NCI-H748 treated with DMSO at 0.1 percent for 48 hours (cell line): ENCODE data around the gene FFAR3.

Source experiments
- DNase-seq: peaks from one replicate; lab custom pipeline; 2025; lab: John Stamatoyannopoulos, UW

The FFAR3 gene

DNA sequence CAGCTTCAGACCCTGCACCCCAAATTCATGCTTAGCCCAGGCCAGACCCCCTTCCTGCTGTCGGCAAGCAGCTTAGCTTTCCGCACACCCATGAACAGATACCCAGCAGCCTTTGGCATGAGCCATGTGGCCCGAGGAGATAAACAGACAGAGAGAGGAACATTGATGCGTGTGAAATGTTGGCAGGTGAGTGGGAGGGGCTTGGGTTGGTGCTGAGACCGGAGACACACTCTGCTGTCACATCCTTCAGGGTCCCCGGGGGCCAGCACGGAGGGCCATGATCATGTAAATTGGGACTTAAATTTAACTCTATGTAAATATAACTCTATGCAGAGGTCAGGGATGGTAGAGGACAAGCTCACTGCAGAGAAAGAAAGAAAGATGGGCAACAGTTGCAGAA is 27.8 kb upstream of the FFAR3 start:
- DNase-seq, result no peak

DNA sequence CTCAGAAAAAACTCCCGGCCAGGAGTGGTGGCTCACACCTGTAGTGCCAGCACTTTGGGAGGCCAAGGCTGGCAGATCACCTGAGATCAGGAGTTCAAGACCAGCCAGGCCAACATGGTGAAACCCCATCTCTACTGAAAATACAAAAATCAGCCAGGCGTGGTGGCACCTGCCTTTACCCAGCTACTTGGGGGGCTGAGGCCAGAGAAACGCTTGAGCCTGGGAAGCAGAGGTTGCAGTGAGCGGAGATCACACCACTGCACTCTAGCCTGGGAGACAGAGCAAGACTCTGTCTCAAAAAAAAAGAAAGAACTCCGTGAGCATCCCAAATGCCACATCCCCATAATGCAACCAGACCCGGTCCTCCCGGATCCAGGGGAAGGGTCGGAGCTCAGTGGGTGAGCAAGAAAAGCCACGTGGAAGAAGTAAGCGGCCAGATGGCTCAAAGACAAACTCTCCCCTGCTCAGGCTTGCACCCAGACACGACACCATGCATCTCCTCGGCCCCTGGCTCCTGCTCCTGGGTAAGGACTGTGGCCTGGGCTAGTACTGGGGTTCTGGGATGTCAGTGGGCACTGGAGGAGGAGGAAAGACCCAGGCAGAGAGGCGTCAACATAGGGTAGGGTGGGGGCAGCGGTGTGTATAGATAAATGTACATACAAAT is 26.6 kb upstream of the FFAR3 start:
- no peak for DNase-seq

DNA sequence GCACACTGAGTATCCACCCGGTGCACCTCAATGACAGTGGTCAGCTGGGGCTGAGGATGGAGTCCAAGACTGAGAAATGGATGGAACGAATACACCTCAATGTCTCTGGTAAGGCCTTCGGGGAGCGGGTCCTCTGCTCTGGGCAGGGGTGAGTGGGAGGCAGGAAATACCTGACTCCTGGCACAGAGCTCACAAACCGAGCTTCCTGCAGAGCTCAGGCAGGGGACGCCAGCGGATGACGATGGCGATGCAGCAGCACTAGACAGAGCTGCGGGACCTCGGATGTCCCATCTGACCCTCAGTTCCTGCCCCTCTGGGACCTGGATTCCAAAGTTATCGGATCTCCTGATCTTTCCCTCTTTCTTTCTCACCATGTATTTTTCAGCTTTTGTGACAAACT is 25.4 kb upstream of the FFAR3 start:
- no peak for DNase-seq

DNA sequence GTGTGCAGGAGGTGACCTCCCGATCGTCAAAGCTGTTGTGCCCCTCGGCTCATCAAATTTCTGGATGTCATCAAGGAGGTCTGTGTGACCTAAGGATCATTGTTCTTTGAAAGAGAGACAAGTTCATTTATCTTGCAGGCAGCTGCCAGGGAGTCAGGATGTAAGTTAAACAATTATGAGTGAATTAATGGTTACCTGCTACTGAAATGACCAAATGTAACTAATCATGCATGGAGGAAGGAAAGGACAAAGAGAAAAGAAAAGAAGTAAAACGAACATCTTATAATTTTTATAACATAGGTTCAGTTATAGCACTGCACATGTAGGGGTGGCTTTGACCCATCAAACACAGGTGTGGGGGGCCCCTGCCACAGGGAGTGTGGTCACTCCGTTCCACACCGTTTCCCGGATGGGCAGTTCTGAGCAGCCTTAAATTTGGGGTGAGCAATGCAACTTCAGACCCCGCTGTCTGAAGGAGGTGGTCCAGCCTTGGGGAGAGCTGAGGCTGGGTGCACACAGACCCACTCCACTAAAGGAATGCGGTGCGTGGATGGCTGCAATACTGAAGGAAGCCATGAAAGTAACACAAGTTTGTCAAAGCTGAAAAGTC is 24.0 kb upstream of the FFAR3 start:
- no peak for DNase-seq

DNA sequence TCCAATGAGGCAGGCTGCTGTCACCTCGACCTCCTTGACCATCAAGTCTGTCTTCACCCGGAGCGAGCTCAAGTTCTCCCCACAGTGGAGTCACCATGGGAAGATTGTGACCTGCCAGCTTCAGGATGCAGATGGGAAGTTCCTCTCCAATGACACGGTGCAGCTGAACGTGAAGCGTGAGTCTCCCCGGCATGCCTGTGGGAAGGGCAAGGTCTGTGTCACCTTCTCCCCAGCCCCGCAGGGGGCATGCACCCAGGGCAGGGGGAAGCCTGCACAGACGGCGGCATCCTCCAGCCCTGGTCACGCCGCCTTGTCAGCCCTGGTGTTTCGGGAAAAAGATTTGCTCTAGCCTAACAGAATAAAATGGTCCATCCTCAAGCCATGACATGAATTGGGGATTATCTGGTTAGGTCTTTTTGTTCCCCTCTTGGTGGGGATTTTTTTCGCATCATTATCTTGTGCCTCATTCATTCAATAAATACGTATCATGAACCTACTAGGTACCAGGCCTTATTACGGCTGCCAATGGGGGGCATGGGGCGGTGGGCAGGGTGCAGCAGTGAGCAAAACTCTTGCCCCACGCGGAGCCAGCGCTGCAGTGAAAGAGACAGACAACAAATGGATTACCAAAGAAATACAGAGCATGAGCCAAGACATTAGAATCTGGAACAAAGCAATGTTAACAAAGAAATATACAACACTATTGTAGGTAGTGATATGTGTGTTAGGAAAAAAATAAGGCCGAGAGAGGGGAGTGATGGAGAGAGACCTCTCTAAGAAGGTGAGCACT is 21.9 kb upstream of the FFAR3 start:
- no peak for DNase-seq

DNA sequence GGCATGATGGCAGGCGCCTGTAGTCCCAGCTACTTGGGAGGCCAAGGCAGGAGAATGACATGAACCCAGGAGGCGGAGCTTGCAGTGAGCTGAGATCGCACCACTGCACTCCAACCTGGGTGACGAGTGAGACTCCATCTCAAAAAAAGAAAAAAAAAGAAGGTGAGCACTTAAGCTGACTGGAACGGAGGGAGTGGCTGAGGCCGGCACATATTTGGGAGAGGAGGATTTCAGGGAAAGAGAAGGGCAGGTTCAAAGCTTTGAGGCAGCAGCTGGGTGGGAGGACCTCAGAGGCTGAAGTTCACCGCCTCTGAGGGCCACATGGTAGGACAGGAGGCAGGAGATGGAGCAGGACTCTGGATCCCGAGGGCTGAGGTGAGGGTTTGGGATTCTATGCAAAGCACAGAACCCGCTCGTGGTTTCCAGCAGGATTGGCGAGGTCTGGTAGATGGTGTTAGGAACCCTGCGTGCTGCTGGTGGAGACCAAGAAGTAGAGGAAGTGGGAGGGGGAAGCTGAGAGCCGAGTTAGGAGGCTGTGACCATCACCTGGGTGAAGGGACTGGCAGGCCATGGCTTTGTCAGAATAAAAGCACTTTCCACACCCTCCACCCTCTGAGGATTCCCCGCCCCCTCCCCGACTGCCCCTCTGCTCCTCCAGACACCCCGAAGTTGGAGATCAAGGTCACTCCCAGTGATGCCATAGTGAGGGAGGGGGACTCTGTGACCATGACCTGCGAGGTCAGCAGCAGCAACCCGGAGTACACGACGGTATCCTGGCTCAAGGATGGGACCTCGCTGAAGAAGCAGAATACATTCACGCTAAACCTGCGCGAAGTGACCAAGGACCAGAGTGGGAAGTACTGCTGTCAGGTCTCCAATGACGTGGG is 20.9 kb upstream of the FFAR3 start:
- DNase-seq, result no peak

DNA sequence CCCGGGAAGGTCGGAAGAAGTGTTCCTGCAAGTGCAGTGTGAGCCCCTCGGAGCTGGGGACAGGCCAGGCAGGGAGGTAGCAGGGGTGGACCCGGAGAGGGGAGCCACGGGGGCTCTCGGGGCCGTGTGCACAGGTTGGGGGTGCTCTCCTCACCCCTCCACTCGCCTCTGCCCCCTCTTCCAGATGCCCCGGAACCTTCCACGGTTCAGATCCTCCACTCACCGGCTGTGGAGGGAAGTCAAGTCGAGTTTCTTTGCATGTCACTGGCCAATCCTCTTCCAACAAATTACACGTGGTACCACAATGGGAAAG is 20.3 kb upstream of the FFAR3 start:
- no peak for DNase-seq

DNA sequence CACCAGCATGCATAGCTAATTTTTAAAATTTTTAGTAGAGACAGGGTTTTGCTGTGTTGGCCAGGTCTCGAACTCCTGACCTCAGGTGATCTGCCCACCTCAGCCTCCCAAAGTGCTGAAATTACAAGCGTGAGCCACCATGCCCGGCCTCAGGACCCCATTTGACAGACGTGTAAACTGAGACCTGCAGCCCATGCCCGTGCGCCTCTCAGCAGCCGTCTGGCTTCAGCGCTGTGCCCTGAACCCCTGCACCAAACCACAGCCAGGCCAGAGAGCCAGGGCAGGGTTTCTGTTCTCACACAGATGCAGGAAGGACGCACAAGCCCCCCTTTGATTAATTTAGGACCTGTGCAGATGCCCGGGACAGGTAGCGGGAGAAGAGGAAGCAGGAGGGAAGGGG is 17.8 kb upstream of the FFAR3 start:
- DNase-seq, result no peak

DNA sequence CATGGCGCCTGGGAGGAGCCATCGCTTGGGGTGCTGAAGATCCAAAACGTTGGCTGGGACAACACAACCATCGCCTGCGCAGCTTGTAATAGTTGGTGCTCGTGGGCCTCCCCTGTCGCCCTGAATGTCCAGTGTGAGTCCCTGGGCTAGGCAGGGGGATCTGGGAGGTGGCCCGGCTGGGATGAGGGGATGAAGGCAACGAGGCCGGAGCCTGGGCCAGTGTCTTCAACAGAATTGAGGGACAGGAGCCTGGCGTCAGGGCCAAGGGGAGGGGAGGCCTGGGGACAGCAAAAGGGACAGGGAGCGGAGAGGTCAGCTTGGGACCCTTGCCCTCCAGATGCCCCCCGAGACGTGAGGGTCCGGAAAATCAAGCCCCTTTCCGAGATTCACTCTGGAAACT is 17.3 kb upstream of the FFAR3 start:
- DNase-seq, result no peak

DNA sequence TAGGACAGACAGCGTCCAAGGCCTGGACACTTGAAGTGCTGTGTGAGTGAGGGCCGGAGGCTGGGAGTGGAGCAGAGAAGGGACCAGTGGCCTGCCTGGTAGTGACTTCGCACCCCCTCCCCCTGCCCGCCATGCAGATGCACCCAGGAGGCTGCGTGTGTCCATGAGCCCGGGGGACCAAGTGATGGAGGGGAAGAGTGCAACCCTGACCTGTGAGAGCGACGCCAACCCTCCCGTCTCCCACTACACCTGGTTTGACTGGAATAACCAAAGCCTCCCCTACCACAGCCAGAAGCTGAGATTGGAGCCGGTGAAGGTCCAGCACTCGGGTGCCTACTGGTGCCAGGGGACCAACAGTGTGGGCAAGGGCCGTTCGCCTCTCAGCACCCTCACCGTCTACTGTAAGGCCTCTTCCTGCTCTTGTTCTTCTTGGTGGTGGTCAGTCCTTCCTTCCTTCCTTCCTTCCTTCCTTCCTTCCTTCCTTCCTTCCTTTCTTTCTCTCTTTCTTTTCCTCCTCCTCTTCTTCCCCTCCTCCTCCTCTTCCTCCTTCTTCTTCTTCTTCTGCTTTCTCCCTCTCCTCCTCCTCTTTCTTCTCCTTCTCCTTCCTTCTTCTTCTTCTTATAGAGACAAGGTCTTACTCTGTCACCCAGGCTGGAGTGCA is 16.6 kb upstream of the FFAR3 start:
- DNase-seq, result no peak

DNA sequence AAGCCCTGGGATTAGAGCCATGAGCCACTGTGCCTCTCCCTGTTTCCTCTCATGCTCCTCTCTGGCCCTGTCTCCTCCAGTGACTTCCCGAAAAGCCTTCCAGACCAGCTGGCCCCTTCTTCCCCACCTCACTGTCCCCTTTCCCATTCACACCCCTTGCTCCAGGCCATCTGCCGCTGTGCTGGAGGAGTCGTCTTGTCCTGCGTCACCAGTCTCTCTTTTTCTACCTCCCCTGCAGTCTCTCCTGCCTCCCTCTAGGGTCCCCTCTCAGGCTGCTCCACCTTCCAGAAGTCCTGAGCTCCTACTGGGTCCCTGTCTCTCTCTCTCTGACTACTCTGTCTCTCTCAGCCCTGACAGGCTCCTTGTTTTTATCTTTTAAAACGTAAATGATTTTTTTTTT is 15.8 kb upstream of the FFAR3 start:
- no peak for DNase-seq

DNA sequence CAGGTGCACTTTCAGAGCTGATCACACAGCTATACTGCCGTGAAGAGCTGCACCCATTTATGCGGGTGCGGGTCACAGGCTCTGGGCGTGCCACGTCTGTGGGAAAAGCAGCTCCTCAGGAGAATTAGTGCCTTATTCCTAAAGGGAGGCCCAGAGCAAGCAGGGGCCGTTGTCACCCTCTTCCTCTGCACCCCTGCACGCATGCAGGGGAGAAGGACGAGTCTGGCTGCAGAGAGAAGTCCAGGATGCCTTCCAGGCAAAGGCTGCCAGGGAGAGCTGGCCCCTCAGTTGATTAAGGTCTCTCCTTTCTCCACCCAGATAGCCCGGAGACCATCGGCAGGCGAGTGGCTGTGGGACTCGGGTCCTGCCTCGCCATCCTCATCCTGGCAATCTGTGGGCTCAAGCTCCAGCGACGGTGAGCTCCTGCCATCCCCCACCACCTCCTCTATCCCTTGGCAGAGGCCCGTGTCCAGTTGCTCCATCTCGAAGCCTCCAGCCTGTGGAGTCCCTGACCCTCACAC is 13.7 kb upstream of the FFAR3 start:
- no peak for DNase-seq

DNA sequence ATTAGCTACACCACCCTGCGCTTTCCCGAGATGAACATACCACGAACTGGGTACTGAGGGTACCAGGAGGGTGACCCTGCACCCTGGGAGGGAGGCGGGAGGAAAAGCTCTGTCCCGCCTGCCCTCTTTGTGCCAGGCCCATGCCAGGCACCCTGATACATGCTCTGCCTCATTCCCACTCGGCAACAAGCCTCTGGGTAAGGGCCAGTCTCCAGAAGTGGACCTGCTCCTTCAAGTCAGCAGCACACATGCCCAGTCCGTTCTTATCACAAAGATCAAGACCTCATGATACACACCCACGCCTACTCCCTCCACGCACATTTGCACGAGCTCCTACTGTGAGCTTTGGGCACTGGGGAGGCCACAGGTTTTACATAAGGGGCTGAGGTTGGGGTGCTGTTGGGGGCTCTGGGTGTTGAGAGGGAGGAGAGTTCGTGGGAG is 12.6 kb upstream of the FFAR3 start:
- no peak for DNase-seq

DNA sequence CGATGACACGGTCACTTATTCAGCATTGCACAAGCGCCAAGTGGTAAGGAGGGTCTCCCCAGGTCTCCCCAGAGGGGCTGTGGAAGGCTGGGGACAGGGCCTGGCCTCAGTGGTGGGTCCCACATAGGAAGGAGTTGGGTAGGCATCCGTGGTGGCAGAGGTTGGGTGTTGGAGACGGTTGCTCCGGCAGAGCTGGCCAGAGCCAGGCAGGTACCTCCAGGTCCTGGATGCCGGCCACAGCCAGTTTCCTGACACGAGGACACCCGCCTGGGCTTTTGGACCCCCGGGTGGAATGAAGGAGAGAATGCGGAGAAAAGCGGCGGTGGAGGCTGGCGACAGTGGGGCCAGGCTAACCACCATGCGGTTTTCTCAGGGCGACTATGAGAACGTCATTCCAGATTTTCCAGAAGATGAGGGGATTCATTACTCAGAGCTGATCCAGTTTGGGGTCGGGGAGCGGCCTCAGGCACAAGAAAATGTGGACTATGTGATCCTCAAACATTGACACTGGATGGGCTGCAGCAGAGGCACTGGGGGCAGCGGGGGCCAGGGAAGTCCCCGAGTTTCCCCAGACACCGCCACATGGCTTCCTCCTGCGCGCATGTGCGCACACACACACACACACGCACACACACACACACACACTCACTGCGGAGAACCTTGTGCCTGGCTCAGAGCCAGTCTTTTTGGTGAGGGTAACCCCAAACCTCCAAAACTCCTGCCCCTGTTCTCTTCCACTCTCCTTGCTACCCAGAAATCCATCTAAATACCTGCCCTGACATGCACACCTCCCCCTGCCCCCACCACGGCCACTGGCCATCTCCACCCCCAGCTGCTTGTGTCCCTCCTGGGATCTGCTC is 11.8 kb upstream of the FFAR3 start:
- no peak for DNase-seq

DNA sequence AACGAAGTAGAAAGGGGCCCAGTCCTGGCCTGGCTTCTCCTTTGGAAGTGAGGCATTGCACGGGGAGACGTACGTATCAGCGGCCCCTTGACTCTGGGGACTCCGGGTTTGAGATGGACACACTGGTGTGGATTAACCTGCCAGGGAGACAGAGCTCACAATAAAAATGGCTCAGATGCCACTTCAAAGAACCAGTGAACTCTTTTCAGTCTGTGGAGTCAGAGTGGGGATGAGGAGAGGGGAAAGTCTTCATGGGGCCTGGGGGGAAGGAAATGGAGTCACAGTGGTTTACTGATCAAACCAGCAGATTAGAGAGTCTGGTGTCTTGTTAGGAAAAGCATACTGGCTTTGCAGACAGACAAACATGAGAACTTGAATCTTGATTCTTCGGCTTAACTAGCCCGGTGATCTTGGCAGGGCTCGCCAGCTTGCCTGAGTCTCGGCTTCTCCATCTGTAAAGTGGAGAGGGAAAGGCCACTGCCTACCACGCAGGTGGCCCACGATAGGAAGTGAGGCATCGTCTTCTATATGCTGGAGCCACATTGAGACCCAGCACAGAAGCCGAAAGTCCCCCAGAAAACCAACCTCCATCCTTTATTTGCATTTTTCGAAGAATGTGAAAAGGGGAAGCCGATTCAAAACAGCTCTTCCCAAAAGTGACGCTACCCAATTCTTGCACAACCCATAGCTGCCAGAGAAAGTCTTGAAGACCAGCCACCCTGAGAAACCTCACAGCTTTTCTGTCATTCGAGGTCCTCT is 10.9 kb upstream of the FFAR3 start, which contains the start of gene FFAR1:
TSS of gene FFAR1 (plus strand) at position 732 of the 759 bp plus-strand sequence. CDS start 3,650 bp downstream, outside the sequence.
- no peak for DNase-seq

DNA sequence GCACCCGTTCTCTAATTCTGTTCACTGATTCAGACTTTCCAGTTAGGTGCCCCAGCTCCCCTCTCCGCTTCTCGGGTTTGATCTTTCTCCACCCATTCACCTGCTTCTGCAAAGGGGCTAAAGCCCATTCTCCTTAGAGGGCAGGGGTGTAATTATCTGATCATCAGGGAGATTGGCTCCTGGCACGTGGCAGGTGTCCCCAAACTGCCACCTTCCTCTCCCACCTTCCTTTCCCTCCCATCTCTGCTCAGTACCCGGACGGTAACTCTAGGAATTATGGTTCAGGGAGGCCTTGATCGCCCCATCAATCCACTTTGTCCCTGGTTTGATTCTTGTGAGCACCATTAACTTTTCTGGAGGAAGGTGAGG is 10.3 kb upstream of the FFAR3 start:
- no peak for DNase-seq

DNA sequence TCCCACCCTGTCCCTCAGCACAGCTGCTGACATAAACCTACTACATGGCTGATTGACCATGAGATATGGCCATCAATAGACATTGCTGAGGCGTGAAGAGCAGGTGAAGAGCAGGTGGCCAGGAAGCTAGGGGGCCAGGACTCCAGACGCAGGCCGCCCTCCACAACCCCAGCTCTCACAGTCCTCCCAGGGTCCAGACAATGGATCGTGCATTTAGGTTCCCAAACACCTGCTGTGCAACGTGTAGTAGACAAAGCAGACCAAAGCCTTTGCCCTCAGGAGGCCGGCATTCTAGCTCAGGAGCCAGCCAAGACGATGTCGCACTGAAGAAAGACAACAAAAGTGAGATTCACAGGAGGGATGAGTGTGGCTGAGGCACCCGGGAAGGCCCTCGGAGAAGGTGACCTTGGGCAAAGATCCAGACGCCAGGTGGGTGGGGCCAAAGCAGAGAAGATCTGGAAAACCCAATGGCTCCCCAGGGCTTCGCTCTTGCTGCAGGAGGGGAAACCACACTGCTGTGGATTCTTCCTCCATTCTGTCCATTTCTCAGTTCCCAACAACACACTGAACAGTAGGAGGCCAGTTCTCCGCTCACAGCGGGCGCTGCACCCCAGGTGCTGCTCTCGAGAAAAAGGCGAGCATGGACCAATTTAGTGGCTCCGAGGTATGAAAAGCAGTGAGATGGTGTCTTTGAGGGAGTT is 9.2 kb upstream of the FFAR3 start:
- no peak for DNase-seq

DNA sequence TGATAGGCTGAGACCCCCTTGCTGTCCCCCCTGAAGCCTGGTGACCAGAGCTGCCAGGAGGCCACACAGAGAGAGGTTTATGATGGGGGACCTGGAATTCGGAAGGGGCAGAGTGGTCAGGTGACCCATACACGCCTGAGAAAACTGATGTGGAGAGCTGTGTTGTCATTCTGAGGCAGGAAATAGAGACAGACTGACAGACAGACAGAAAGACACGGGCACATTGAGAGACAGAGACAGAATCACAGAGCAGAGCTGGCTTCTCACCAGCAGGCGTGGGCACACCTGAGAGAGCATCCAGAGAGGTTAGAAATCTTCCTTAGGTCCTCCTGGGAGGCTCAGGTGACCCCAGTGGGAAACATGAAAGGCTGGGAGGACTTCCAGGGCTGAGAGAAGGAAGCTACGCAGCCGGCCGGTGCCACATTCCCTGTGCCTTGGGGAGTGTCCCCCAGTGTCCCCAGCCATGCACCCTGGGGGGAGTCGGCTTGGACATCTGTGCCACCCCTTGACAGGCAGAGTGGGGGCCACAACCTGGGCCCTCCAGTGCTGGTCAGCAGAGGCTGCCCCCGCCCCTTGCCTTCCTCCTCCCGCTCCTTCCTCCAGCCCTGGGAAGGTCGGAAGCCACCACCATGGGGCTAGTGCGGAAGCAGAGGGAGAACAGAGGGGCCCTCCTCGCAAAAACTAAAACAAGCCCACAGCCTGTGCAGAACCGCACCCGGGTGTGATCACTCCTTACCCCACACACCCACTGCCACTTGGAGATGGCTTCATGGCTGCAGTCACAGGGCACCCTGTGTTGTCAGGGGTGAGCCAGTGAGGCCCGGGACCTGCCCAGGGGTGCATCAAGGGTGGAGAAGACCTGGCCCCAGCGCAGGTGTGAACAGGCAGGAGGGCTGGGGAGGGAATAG is 8.4 kb upstream of the FFAR3 start:
- DNase-seq, result no peak
